PFSK-1 (cell line): ENCODE data around the gene TRMT61A.

ENCODE experiments used
- FOXP2 ChIP-seq: optimal IDR thresholded peaks from 2 replicates; pipeline ENCODE3; 2011; ENCODE audit warnings: borderline replicate concordance, control low read depth, inconsistent platforms; ENCODE audit not compliant: insufficient read depth; ENCODE audit errors: extremely low read length, extremely low read depth
- POLR2AphosphoS5 ChIP-seq: IDR thresholded peaks from 2 replicates; pipeline ENCODE4 v1.6.1; 2012; ENCODE audit warnings: low read depth, mild to moderate bottlenecking, control low read depth, low read length, moderate library complexity
- SIN3A ChIP-seq: IDR thresholded peaks from 2 replicates; pipeline ENCODE4 v1.6.1; 2012; ENCODE audit warnings: mild to moderate bottlenecking, low read length, moderate library complexity, borderline replicate concordance; ENCODE audit not compliant: insufficient read depth
- TAF1 ChIP-seq: IDR thresholded peaks from 2 replicates; pipeline ENCODE4 v1.6.1; 2012; ENCODE audit warnings: low read length, control low read depth, borderline replicate concordance; ENCODE audit not compliant: insufficient read depth
- TF ChIP-seq, protein P1 (sequence below), 2 experiments: IDR thresholded peaks; 2 replicates each; pipeline versions ENCODE4 v1.6.1 to v1.8.0; 2011 to 2012; ENCODE audit warnings: low read depth in 2 of 2, low read length in 2 of 2, control low read depth in 1 of 2, inconsistent platforms in 1 of 2, mild to moderate bottlenecking in 1 of 2, moderate library complexity in 1 of 2; ENCODE audit not compliant: insufficient read depth in 1 of 2

The TRMT61A gene

DNA sequence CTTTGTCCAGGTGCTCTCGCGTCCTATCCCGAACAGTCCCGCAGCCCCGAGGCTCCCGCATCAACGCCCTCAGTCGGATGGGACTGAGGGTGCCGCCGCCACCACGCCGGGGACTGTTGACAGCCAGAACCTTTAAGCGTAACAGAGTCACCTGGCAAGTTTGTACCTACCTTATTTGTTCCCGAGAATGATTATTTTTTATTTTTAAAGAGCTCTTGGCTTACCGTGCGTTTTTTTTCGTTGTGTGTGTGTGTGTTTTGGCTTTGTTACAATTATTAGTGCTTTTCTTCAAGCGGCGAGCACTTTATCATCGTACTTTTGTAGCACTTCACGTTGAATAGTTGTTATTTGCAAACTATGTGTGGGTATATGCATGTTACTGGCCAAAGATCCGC is 34.2 kb downstream of the TRMT61A start:
- TF ChIP-seq TAF1 (no peak), SIN3A (no peak)

DNA sequence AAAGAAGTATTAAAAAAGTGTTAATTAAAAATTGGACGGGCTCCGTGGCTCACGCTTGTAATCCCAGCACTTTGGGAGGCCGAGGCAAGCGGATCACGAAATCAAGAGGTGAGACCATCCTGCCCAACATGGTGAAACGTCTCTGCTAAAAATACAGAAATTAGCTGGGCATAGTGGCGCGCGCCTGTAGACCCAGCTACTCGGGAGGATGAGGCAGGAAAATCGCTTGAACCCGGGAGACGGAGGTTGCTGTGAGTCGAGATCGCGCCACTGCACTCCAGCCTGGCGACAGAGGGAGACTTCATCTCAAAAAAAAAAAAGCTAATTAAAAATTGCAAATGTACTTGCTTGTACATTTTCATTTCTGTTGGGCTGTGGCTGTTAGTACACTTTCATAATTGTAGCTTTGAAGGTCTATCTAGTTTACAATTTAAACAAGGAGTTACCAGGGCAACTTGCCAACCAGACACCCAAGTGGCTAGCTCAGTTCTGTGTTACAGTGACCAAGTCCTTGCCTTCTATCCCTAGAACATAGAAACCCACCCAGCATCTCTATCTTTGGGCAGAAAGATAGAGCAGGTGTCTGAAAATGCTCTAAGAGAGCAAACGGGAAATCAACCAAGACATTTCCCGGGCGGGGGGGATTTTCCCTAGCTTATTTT is 35.0 kb downstream of the TRMT61A start:
- TF ChIP-seq SIN3A (no peak), TAF1 (no peak), POLR2AphosphoS5 (no peak), FOXP2 (no peak)
- TF ChIP-seq, protein P1, sequence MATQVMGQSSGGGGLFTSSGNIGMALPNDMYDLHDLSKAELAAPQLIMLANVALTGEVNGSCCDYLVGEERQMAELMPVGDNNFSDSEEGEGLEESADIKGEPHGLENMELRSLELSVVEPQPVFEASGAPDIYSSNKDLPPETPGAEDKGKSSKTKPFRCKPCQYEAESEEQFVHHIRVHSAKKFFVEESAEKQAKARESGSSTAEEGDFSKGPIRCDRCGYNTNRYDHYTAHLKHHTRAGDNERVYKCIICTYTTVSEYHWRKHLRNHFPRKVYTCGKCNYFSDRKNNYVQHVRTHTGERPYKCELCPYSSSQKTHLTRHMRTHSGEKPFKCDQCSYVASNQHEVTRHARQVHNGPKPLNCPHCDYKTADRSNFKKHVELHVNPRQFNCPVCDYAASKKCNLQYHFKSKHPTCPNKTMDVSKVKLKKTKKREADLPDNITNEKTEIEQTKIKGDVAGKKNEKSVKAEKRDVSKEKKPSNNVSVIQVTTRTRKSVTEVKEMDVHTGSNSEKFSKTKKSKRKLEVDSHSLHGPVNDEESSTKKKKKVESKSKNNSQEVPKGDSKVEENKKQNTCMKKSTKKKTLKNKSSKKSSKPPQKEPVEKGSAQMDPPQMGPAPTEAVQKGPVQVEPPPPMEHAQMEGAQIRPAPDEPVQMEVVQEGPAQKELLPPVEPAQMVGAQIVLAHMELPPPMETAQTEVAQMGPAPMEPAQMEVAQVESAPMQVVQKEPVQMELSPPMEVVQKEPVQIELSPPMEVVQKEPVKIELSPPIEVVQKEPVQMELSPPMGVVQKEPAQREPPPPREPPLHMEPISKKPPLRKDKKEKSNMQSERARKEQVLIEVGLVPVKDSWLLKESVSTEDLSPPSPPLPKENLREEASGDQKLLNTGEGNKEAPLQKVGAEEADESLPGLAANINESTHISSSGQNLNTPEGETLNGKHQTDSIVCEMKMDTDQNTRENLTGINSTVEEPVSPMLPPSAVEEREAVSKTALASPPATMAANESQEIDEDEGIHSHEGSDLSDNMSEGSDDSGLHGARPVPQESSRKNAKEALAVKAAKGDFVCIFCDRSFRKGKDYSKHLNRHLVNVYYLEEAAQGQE (IDR thresholded peaks at IDR 0.05; ENCODE audit: insufficient read depth in 1 of 2, low read depth in 2 of 2, low read length in 2 of 2) = no peak

GRCh38 chr14:103568952-103569351 is 40.0 kb downstream of the TRMT61A start:
- TF ChIP-seq FOXP2 (no peak), SIN3A (no peak), POLR2AphosphoS5 (no peak), TAF1 (no peak)
- TF ChIP-seq, protein P1 (IDR thresholded peaks at IDR 0.05; ENCODE audit: insufficient read depth in 1 of 2, low read depth in 2 of 2, low read length in 2 of 2) = no peak

DNA sequence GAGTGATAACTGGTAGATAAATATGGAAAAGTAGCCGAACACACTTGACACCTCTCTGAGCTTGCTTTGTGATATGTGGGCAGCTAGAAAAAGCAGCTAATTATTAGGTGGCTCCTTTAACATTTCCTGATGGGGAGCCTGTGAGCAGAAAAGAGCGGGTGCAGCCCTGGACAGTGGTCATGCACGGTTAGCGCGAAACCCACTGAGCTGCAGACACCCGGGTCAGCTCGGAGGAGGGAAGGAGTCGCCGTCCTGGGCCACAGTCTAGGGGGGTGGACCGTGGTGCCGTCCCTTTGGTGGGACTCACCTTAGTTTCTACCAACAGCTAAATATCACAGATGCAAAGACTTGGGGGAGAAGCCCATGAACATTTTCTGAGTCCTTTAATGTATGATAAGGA is 40.4 kb downstream of the TRMT61A start:
- TF ChIP-seq POLR2AphosphoS5 (no peak), FOXP2 (no peak), SIN3A (no peak)
- TF ChIP-seq, protein P1 (IDR thresholded peaks at IDR 0.05; ENCODE audit: insufficient read depth in 1 of 2, low read depth in 2 of 2, low read length in 2 of 2) = no peak

- no peak for TF ChIP-seq TAF1
- TF ChIP-seq FOXP2 = no peak
- TF ChIP-seq, protein P1 (IDR thresholded peaks at IDR 0.05; ENCODE audit: insufficient read depth in 1 of 2, low read depth in 2 of 2, low read length in 2 of 2) = no peak
- no peak for TF ChIP-seq SIN3A
- no peak for TF ChIP-seq POLR2AphosphoS5
Measured at GRCh38 chr14:103574104-103574503, 45.1 kb downstream of the TRMT61A start.
